Ramos (cell line): ENCODE results near the gene ATP6V0D1.

Experiments
- in situ Hi-C: fragments of 300-500 bp; cut with MboI; formaldehyde crosslinking; loops from one replicate; pipeline ENCODE4 v1.14.3; 2022; ENCODE audit warnings: low sequenced_read_pairs; ENCODE audit not compliant: unreplicated experiment

Gene ATP6V0D1

GRCh38 chr16:67430977-67431774 is 49.8 kb downstream of the ATP6V0D1 start, which contains the start of gene HSD11B2:
TSS of gene HSD11B2 (plus strand) at chr16:67431121. CDS start at chr16:67431249, 128 bp downstream.
- in situ Hi-C loops, result no loop called here

- in situ Hi-C loops, result no loop called here
These were observed 50.4 kb downstream of the ATP6V0D1 start for GRCh38 chr16:67430504-67430976.

GRCh38 chr16:67429799-67430503 is 51.0 kb downstream of the ATP6V0D1 start:
- in situ Hi-C loops, result no loop called here

GRCh38 chr16:67429053-67429798 is 51.7 kb downstream of the ATP6V0D1 start:
- in situ Hi-C loops, result no loop called here

GRCh38 chr16:67428146-67428731 is 52.7 kb downstream of the ATP6V0D1 start:
- in situ Hi-C loops, result no loop called here

- in situ Hi-C loops, result no loop called here
These were observed 54.0 kb downstream of the ATP6V0D1 start for GRCh38 chr16:67426950-67427349.

- in situ Hi-C loops, result no loop called here
These were observed 54.9 kb downstream of the ATP6V0D1 start for GRCh38 chr16:67426022-67426421.

- in situ Hi-C loops, result no loop called here
These were observed 55.4 kb downstream of the ATP6V0D1 start for GRCh38 chr16:67425580-67425979.

- in situ Hi-C loops, result no loop called here
These were observed 55.9 kb downstream of the ATP6V0D1 start for GRCh38 chr16:67425061-67425460.

- in situ Hi-C loops, result loop anchor here (25.0 kb wide), 1 partner anchor 462 kb away; the partner anchor contains the start of gene CES3
These were observed 56.7 kb downstream of the ATP6V0D1 start for GRCh38 chr16:67424261-67424615.

- in situ Hi-C loops, result loop anchor here (25.0 kb wide), 1 partner anchor 461 kb away; the partner anchor contains the start of gene CES3
These were observed 57.2 kb downstream of the ATP6V0D1 start for GRCh38 chr16:67423611-67424260.

- in situ Hi-C loops, result loop anchor here (25.0 kb wide), 1 partner anchor 461 kb away; the partner anchor contains the start of gene CES3
These were observed 57.9 kb downstream of the ATP6V0D1 start for GRCh38 chr16:67423015-67423414.

- in situ Hi-C loops, result loop anchor here (25.0 kb wide), 1 partner anchor 459 kb away; the partner anchor contains the start of gene CES3
These were observed 59.9 kb downstream of the ATP6V0D1 start for GRCh38 chr16:67421030-67421429.

- in situ Hi-C loops, result loop anchor here (25.0 kb wide), 1 partner anchor 458 kb away; the partner anchor contains the start of gene CES3
These were observed 61.0 kb downstream of the ATP6V0D1 start for GRCh38 chr16:67419931-67420330.

GRCh38 chr16:67419502-67419901 is 61.5 kb downstream of the ATP6V0D1 start:
- in situ Hi-C loops, result loop anchor here (25.0 kb wide), 1 partner anchor 457 kb away; the partner anchor contains the start of gene CES3

GRCh38 chr16:67417333-67418061 is 63.5 kb downstream of the ATP6V0D1 start:
- in situ Hi-C loops, result loop anchor here (25.0 kb wide), 1 partner anchor 455 kb away; the partner anchor contains the start of gene CES3

- in situ Hi-C loops, result loop anchor here (25.0 kb wide), 1 partner anchor 454 kb away; the partner anchor contains the start of gene CES3
These were observed 64.8 kb downstream of the ATP6V0D1 start, which contains the start of gene ZDHHC1 for GRCh38 chr16:67415872-67416793. TSS of gene ZDHHC1 (minus strand) at chr16:67416477. CDS start at chr16:67407775, 8,702 bp downstream.
